Heart left ventricle (tissue), 16 donors: Measurements from ENCODE around the gene ANKRD50. TPM values are rescaled to one million over a fixed set of nuclear protein-coding genes. Genes with fewer than 3 reads are reported as not detected.

ENCODE experiments used
- ATAC-seq, 4 donors: fragments of 200-7000 bp; cut with Tn5 transposase; one replicate each; pipeline ENCODE4 v1.9.1; 2020 to 2022; ENCODE audit warnings: moderate library complexity in 4 of 4, mild to moderate bottlenecking in 3 of 4, moderate number of reproducible peaks in 1 of 4
- DNase-seq, 5 donors: peaks; one replicate each; pipeline ENCODE4 v3.0.0-alpha.2; 2020
- H3K27ac ChIP-seq, 12 donors: fragments of 200-600 bp; sonication (generic) in 4 of 12; one replicate each; pipeline versions ENCODE4 v1.5.0 to v1.8.0; 2016 to 2022; ENCODE audit warnings: mild to moderate bottlenecking in 2 of 12
- H3K27me3 ChIP-seq, 9 donors: fragments of 200-600 bp; sonication (generic) in 2 of 9; one replicate each; pipeline versions ENCODE4 v1.5.1 to v1.8.0; 2016 to 2022; ENCODE audit warnings: mild to moderate bottlenecking in 3 of 9
- H3K36me3 ChIP-seq, 9 donors: fragments of 200-600 bp; sonication (generic) in 2 of 9; one replicate each; pipeline versions ENCODE4 v1.5.0 to v1.8.0; 2018 to 2022; ENCODE audit warnings: mild to moderate bottlenecking in 2 of 9
- H3K4me1 ChIP-seq, 12 donors: fragments of 200-600 bp; sonication (generic) in 4 of 12; one replicate each; pipeline versions ENCODE4 v1.5.0 to v1.8.0; 2016 to 2022; ENCODE audit warnings: mild to moderate bottlenecking in 3 of 12
- H3K4me3 ChIP-seq, 12 donors: fragments of 200-600 bp; sonication (generic) in 4 of 12; one replicate each; pipeline versions ENCODE4 v1.5.0 to v1.8.0; 2017 to 2022; ENCODE audit warnings: mild to moderate bottlenecking in 9 of 12, moderate library complexity in 4 of 12
- H3K9me3 ChIP-seq, 12 donors: fragments of 200-600 bp; sonication (generic) in 4 of 12; one replicate each; pipeline versions ENCODE4 v1.5.0 to v1.8.0; 2016 to 2022; ENCODE audit warnings: mild to moderate bottlenecking in 1 of 12
- POLR2A ChIP-seq, 2 donors: fragments of 450-650 bp; IDR thresholded peaks; one replicate each; pipeline ENCODE4 v1.6.1; 2017; ENCODE audit warnings: antibody characterized with exemption in 2 of 2, mild to moderate bottlenecking in 2 of 2, moderate library complexity in 2 of 2
- WGBS, 4 donors: extraction: QIAGEN DNeasy Blood & Tissue Kit in 2 of 4; methylation state at CpG; one replicate each; pipeline versions ENCODE4 v1.1.5 to v1.1.7; 2013 to 2018; 5-methylcytosine and 5-hydroxymethylcytosine counted together
- intact Hi-C, 10 donors: fragments of 100-400 bp; cut with DNase I; formaldehyde crosslinking; loops; one replicate each; pipeline versions ENCODE4 v1.11.1 to v1.14.2; 2022
- polyA plus RNA-seq, 2 donors: library from polyadenylated mRNA; stranded (reverse); fragments of 200-250 nt; gene quantifications; one replicate each; pipeline ENCODE4 v1.2.3, GENCODE V29; 2013
- total RNA-seq, 9 donors: library from RNA; depleted of rRNA in 2 of 9; stranded (reverse); fragments of >200 nt in 2 of 9; fragmentation: NEBNext Ultra II Directional in 3 of 9; extraction: Animal tissue kit (Norgen Biotek cat#: 25700) in 3 of 9; gene quantifications; one replicate each; pipeline versions ENCODE4 v1.1.0 to v1.2.4, GENCODE V29; 2016 to 2023
- TF ChIP-seq, protein P1 (sequence below), 12 donors: fragments of 200-600 bp; sonication (generic) in 4 of 12; IDR thresholded peaks; one replicate each; pipeline versions ENCODE4 v1.5.0 to v1.8.0; 2018 to 2022; ENCODE audit warnings: antibody characterized with exemption in 12 of 12, mild to moderate bottlenecking in 5 of 12
- donor health status: ischemic (EF 13 %, LVEDD 7.1; RV severe dilation, severe dysfunction).
- donor health status: healthy with polysubstance abuse.
- donor health status: DM: no; HTN: yes; CAD: no.
- donor health status: DM: no; HTN: no; CAD: no.
- donor health status: ischemic (EF 25% LVEDD 6.9; RV normal size, moderate dysfunction).
- donor health status: ischemic (EF 25% LVEDD 5.7; RV mildly dilated, moderate dysfunction).
- donor health status: healthy.
- donor health status: DM: yes; HTN: yes; CAD: no.
- donor health status: ischemic (EF 35%, LVEDD 5.7; RV mildly dilated, moderate dysfunction).
- donor health status: nonischemic (EF 11% LVEDD 7.7; RV severe dilation, severe dysfunction).
- donor health status: DM: yes; HTN: yes; CAD: no.
- donor health status: PGD.
- donor health status: ischemic (EF 29% LVEDD 5.4; RV normal size, mild dysfunction).
- donor health status: nonischemic (EF 23%, LVEDD 6.1; RV moderate dilation, normal function).

The ANKRD50 gene
- total and polyA plus RNA-seq, 11 donors: 1.8 to 19.0 (median 8.1) TPM

- peaks cover 0 to 21% (median 3%) of the 10 kb centered on the region in 12 donors for H3K9me3 ChIP-seq
- 95 to 99% (median 99%) methylated on average over 2 of the region's 2 CpGs for WGBS, 4 donors
- DNase-seq (no peak), ATAC-seq (no peak)
- H3K27me3 ChIP-seq: no peaks in the 10 kb centered on the region
- intact Hi-C loops: no loop called here
- TF ChIP-seq, protein P1, sequence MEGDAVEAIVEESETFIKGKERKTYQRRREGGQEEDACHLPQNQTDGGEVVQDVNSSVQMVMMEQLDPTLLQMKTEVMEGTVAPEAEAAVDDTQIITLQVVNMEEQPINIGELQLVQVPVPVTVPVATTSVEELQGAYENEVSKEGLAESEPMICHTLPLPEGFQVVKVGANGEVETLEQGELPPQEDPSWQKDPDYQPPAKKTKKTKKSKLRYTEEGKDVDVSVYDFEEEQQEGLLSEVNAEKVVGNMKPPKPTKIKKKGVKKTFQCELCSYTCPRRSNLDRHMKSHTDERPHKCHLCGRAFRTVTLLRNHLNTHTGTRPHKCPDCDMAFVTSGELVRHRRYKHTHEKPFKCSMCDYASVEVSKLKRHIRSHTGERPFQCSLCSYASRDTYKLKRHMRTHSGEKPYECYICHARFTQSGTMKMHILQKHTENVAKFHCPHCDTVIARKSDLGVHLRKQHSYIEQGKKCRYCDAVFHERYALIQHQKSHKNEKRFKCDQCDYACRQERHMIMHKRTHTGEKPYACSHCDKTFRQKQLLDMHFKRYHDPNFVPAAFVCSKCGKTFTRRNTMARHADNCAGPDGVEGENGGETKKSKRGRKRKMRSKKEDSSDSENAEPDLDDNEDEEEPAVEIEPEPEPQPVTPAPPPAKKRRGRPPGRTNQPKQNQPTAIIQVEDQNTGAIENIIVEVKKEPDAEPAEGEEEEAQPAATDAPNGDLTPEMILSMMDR (IDR thresholded peaks at IDR 0.05): no peak
- TF ChIP-seq POLR2A (IDR thresholded peaks at IDR 0.05): no peak
- H3K4me1 ChIP-seq: peaks cover 0 to 4% (median 0%) of the 10 kb centered on the region in 12 donors
- H3K27ac ChIP-seq: no peak overlapping the region
- H3K36me3 ChIP-seq: peaks cover 0 to 11% (median 0%) of the 10 kb centered on the region in 9 donors
- H3K4me3 ChIP-seq: no peak overlapping the region
These were observed 15.1 kb downstream of the ANKRD50 start for GRCh38 chr4:124697441-124697840.

DNA sequence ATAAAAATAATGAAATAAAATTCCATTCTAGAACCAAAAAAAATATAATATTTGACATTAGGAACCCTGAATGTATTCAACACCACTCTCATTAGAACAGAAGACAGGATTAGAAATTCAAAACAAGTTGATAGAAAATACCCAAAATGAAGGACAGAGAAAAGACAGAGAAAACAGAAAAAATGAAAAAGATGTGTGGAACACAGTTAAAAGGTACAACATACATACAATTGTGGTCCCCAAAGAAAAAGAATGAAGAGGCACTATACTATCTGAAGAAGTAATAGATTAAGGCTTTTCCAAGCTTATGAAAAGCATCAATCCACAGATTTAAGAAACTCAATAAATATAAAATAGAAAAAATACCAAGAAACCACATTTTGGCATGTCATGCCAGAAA is 16.4 kb downstream of the ANKRD50 start:
- no peak overlapping the region for H3K27ac ChIP-seq
- ATAC-seq: no peak
- no peak for DNase-seq
- TF ChIP-seq, protein P1 (IDR thresholded peaks at IDR 0.05): no peak
- peaks cover 0 to 21% (median 3%) of the 10 kb centered on the region in 12 donors for H3K9me3 ChIP-seq
- peaks cover 0 to 4% (median 0%) of the 10 kb centered on the region in 12 donors for H3K4me1 ChIP-seq
- intact Hi-C loops: no loop called here
- H3K36me3 ChIP-seq: peaks cover 0 to 11% (median 0%) of the 10 kb centered on the region in 9 donors
- H3K27me3 ChIP-seq: no peaks in the 10 kb centered on the region
- no peak overlapping the region for H3K4me3 ChIP-seq

DNA sequence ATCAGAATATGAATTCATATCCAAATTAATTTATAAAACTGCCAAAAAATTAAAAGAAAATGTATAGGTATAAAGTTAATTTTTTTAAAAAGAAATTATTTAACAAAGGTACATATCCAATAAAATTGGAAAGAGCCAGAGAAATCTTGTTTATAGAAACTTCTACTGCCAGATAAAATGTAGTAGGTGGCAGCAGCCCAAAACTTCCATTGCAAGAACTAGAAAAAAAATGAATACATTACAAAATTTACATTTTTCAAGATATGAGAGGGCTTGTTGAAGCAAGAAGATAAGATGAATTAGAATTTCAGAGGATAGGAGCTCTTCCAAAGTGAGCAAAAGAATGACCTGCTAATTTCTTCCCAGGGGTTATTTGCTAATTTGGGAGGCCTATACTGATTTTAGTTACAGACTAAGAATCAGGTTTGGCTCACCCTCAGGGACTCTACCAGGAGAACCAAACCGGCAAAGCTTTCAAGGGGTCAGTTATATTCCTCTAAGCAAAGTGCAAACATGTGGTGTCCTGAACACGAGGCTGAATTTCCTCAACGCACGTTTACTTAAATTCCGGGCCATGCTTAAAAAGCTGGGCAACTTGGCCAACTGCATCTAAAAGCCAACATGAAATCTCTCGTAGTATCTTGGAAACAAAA is 17.5 kb downstream of the ANKRD50 start:
- WGBS, 4 donors: 83 to 89% (median 88%) methylated on average over 6 of the region's 6 CpGs
- peaks cover 0 to 5% (median 0%) of the 10 kb centered on the region in 9 donors for H3K36me3 ChIP-seq
- ATAC-seq: no peak
- H3K4me3 ChIP-seq: no peak overlapping the region
- intact Hi-C loops: no loop called here
- DNase-seq: no peak
- no peak for TF ChIP-seq POLR2A (IDR thresholded peaks at IDR 0.05)
- TF ChIP-seq, protein P1 (IDR thresholded peaks at IDR 0.05): no peak
- no peak overlapping the region for H3K27ac ChIP-seq
- peaks cover 0 to 21% (median 3%) of the 10 kb centered on the region in 12 donors for H3K9me3 ChIP-seq
- peaks cover 0 to 4% (median 0%) of the 10 kb centered on the region in 12 donors for H3K4me1 ChIP-seq
- H3K27me3 ChIP-seq: no peaks in the 10 kb centered on the region

GRCh38 chr4:124694306-124694705 is 18.2 kb downstream of the ANKRD50 start:
- peaks cover 0 to 21% (median 3%) of the 10 kb centered on the region in 12 donors for H3K9me3 ChIP-seq
- TF ChIP-seq POLR2A (IDR thresholded peaks at IDR 0.05): no peak
- TF ChIP-seq, protein P1 (IDR thresholded peaks at IDR 0.05): no peak
- no peaks in the 10 kb centered on the region for H3K27me3 ChIP-seq
- intact Hi-C loops: no loop called here
- DNase-seq (no peak), ATAC-seq (no peak)
- peaks cover 0 to 5% (median 0%) of the 10 kb centered on the region in 9 donors for H3K36me3 ChIP-seq
- H3K4me1 ChIP-seq: peaks cover 0 to 4% (median 0%) of the 10 kb centered on the region in 12 donors
- H3K4me3 ChIP-seq: no peak overlapping the region
- H3K27ac ChIP-seq: no peak overlapping the region
